ENCODE results near the gene PACS1.

GRCh38 chr11:66073669-66074068, 3.6 kb downstream of the PACS1 start:
- TF ChIP-seq CTCF (IDR thresholded peaks at IDR 0.05; ENCODE audit: low read depth, low read length, poor library complexity, severe bottlenecking) (no peak), EZH2phosphoT487 (IDR thresholded peaks at IDR 0.05; ENCODE audit: borderline replicate concordance, low read length) (no peak)
